ENCODE results near the gene ZNF107.

Gene ZNF107

DNA sequence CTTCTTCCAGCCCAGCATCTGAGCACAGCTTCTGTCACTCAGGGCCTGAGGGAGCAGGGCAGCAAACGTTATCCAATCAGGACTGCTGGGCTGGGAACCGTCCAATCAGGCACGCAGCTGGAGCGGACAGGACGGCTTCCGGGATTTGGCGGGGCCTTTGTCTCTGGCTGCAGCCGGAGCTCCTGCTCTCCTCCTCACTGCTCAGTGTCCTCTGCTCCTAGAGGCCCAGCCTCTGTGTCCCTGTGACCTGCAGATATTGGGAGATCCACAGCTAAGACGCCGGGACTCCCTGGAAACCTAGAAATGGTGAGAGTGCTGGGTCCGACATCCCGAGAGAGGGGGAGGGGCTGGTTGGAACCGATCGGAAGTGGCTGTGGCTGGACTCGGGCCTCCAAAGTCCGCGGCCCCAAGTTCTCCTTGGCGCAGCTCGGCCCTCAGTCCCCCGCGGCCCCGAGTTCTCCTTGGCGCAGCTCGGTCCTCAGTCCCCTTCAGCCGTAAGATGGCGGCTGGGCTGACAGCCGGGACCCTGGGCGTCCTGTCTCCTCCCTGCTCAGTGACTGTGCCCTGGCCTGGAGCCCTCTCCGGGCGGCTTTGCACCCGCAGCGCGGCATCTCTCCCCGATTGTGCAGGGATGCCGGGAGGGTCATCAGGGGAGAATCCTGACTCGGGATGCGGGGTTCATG is at the start of gene ZNF107:
ZNF107 (plus strand) TSS at position 154 of the 683 bp plus-strand sequence; CDS start at position 304, 150 bp downstream.
- DNase-seq: peak; percentile 92

- peak; percentile 26 for DNase-seq
Observed at GRCh38 chr7:64618785-64619456, 47.0 kb upstream of the ZNF107 start.

DNA sequence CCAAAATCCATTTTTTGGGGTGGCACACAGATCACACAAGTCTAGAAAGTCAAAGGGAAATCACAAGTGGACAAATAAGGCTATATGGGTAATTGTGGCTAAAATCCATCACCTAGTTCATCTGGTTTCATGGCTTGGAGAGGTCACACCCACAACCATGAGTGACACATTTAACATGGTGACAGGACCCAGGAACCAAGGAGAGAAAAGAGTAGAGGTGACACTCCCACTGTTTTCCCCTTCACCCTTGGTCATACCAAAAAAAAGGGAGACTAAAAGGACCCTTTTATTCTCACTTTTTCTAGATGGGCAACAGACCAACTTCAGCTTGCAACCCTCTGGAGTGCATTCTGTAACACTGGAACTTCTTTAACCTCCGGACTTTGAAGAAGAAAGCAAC is 46.2 kb upstream of the ZNF107 start:
- DNase-seq: peak; percentile 9

- DNase-seq: no peak
Observed at GRCh38 chr7:64621656-64622055, 44.3 kb upstream of the ZNF107 start.

- no peak for DNase-seq
Observed at GRCh38 chr7:64625114-64626082, 40.5 kb upstream of the ZNF107 start.

DNA sequence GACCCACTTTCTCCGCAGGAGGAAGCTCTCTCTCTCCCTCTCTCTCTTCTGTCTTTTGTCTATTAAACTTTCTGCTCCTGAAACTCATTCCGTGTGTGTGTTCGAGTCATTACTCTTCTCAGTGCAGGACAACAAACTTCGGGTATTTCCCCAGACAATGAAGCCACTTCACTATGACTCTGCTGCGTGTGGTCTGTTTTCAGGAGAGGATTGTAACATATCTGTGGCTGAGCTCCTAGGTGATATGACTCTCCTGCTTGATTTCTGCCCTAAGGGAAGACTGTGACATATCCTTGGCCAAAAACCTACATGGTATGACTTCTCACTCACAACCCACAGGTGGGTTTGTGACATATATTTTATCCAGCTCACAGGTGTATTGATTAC is 39.9 kb upstream of the ZNF107 start:
- no peak for DNase-seq

DNA sequence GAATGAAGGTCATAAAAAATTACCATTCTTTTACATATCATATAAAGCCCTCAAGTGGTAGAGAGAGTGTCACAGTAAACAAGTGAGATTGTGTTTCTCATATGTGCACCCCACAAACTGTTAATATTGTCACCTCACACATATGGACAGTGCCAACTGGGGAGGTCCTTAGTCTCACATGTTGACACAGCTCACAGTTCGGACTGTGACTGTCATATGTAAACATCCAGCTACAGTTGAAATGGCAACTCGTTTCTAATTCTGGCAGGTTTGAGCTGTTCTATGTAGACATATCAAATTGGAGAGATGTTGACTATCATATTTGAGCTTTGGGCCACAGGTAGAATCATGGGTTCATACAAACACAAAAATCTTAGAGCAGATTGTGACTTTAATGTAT is 39.4 kb upstream of the ZNF107 start:
- DNase-seq: no peak

DNA sequence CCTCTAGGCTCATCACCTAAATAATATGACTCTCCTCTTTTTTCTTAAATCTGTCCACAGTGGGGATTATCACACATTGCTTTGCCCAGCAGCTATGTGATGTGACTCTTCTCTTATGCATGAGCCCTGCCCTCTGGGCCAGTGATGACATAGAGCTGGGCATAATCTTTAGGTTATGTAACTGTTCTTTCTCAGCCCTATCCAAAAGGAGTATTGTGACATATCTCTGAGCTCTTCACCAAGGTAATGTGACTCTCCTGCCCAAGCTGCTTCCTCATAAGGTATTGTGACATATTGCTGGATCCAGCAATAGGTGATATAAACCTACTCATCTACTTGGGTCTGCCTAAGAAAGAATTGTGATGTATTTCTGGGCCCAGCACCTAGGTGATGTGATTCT is 37.7 kb upstream of the ZNF107 start:
- DNase-seq: no peak

DNA sequence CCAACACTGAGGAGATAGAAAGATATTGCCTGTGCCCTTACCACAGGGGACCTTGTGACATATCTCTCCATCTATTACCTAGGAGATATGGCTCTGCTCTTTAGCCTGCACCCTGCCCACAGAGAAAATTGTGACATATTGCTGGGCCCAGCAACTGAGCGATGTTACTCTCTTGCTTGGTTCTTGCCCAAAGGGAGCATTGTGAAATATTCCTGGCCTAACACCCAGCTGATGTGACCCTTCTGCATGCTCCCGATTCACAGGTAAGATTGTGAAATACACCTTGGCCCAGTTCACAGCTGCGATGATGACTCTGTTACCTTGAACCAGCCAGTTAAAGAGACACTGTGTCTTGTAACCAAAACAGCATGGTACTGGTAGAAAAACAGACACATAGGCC is 37.2 kb upstream of the ZNF107 start:
- no peak for DNase-seq

GRCh38 chr7:64630496-64630895 is 35.4 kb upstream of the ZNF107 start:
- DNase-seq: no peak

DNA sequence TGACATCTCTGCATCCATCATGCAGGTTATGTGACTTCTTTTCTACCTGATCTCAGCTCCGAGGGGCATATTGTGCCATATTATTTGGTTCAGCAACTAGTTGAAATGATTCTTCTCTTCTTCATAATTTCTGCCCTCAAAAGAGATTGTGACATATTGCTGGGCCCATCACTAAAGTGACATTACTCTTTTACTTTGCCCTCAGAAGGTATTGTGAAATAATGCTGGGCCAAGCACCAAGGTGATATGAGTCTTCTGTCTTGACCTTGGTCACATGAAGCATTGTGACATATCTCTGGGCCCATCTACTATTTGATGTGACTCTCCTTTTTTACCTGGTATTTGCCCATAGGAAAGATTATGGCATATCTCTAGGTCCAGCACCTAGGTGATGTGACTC is 33.9 kb upstream of the ZNF107 start:
- DNase-seq: no peak

DNA sequence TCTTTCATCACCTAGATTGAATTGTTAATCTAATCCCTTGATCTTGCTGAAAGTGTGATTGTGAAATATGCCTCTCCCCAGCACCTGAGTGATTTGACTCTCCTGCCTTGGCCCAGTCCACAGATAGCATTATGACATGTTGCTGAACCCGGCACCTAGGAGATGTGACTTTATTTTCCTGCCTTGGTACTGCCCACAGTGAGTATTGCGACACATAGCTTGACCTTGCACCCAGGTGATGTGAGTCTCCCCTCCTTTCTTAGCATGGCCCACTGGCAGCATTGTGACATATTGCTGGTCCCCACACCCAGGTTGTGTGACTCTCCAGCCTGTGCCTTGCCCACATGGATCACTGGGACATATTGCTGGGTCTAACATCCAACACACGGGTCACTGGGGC is 32.5 kb upstream of the ZNF107 start:
- DNase-seq: no peak

- no peak for DNase-seq
Observed at GRCh38 chr7:64634406-64635062, 31.4 kb upstream of the ZNF107 start.

DNA sequence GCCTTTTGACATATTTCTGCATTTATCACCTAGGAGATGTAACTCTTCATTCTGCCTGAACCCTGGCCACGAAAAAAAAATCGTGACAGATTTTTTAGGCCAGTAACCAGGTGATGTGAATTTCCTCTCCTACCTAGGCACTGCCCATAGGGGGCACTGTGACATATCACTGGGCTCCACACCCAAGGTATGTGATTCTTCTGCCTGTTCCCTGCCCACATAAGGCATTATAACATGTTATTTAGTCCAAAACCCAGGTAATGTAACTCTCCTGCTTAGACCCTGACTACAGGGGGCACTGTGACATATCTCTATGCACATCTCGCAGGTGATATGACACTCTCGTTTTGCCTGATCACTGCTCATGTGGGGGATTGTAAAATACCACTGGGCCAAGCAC is 29.5 kb upstream of the ZNF107 start:
- DNase-seq: no peak

- no peak for DNase-seq
Observed at GRCh38 chr7:64637521-64638445, 28.1 kb upstream of the ZNF107 start.

- no peak for DNase-seq
Observed at GRCh38 chr7:64638822-64639221, 27.1 kb upstream of the ZNF107 start.

DNA sequence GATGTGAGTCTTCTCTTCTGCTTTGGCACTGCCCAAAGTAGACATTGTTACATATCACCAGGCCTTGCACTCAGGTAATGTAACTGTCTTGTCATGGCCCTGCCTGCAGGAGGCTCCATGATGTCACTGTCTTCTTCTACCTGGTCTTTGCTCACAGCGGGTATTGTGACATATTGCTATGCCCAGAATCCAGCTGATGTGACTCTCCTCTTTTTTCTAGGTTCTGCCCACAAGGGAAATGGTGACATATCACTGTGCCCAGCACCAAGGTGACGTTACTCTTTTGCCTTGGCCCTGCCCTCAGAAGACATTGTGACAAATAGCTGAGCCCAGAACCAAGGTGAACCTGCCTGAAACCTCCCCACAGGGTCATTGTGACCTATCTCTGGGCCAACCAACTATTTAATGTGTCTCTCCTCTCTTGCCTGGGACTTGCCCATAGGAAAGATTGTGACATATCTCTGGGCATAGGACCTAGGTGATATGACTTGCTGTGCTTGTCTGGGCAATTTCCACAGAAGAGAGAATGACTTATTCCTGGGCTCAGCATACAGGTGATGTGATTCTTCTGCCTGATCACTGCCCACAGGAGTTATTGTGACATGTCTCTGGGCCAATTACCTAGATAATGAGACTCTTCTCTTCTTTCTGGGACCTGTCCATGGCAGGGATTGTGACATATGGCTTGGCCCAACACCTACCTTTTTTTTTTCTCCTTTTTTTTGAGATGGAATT is 26.5 kb upstream of the ZNF107 start:
- no peak for DNase-seq

DNA sequence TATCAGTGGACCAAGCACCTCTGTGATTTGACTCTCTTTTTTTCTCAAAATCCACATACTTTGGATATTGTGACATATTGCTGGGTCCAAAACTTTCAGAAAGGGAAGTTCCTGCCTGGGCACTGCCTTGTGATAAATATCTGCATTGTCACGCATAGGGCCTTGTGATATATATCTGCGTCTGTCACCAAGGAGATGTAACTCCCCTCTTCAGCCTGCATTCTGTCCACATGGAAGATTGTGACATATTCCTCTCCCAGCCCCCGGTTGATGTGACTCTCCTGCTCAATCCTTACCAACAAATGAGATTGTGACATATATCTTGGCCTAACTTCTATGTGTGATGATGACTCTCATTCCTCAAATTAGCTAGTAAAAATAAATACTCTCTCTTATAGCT is 25.4 kb upstream of the ZNF107 start:
- DNase-seq: no peak

- no peak for DNase-seq
Observed at GRCh38 chr7:64642046-64642445, 23.9 kb upstream of the ZNF107 start.

DNA sequence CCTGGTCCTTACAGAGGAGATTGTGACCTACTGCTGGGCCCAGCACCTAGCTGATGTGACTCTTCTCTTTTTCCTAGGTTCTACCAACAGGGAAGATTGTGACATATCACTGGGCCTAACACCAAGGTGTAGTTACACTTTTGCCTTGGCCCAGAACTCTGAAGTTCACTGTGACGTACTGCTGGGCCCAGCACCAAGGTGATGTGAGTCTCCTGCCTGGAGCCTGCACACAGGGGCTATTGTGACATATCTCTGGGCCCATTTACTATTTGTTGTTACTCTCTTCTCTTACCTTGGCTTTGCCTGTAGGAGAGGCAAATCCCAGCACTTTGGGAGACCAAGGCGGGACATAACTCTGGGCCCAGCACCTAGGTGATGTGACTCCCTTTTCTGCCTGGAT is 23.1 kb upstream of the ZNF107 start:
- no peak for DNase-seq

GRCh38 chr7:64643566-64643965 is 22.4 kb upstream of the ZNF107 start:
- no peak for DNase-seq
